Measurements from ENCODE around the gene CAV1. TPM values are rescaled to one million over a fixed set of nuclear protein-coding genes. Genes with fewer than 3 reads are reported as not detected.

CAV1 gene
- total and polyA plus RNA-seq, 2 of the 4 experiments (the other 2 are of a cell fraction): 1,592 to 1,808 TPM

DNA sequence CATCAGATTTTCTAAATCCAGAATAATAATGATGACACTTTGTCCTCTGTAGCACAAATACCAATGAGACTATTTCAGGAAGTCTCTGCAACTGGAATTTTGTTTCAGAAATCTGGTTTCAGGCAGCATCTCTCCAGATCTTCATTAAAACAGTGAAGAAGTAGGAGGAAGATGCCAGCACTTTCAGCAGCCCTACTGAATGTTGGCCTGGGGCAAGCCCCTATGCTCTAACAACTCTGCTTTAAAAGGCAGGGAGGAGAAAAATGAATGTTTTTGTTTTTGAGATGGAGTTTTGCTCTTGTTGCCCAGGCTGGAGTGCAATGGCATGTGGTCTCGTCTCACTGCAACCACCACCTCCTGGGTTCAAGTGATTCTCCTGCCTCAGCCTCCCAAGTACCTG is 7.2 kb upstream of the CAV1 start:
- ATAC-seq (ENCODE audit: low read depth) (no peak), DNase-seq (no peak)
- no peak overlapping the region for H3K4ac ChIP-seq (ENCODE audit: low read depth, low read length)
- peak overlapping the region; percentile 33; the same call in 1 of the 2 replicates for H3K14ac ChIP-seq (replicated peaks; ENCODE audit: low read depth, low read length)
- dilution Hi-C loops (cut with HindIII; ENCODE audit: low sequenced_read_pairs, unreplicated experiment) (loop anchor here (25.0 kb wide), 1 partner anchor 255 kb away; no protein-coding TSS in a partner anchor), intact Hi-C loops (cut with micrococcal nuclease) (no loop called here), in situ Hi-C loops (cut with MboI; ENCODE audit: low sequenced_read_pairs) (no loop called here)
- no peak overlapping the region for H4K91ac ChIP-seq (ENCODE audit: insufficient read depth, low read depth, low read length)
- H3K9ac ChIP-seq (ENCODE audit: low read depth, low read length): no peak overlapping the region
- TF ChIP-seq, protein P1, sequence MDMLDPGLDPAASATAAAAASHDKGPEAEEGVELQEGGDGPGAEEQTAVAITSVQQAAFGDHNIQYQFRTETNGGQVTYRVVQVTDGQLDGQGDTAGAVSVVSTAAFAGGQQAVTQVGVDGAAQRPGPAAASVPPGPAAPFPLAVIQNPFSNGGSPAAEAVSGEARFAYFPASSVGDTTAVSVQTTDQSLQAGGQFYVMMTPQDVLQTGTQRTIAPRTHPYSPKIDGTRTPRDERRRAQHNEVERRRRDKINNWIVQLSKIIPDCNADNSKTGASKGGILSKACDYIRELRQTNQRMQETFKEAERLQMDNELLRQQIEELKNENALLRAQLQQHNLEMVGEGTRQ (IDR thresholded peaks at IDR 0.05; ENCODE audit: low read depth, low read length): no peak
- no peak for TF ChIP-seq CHD1 (IDR thresholded peaks at IDR 0.05; ENCODE audit: low read depth, low read length)
- TF ChIP-seq, protein P2, sequence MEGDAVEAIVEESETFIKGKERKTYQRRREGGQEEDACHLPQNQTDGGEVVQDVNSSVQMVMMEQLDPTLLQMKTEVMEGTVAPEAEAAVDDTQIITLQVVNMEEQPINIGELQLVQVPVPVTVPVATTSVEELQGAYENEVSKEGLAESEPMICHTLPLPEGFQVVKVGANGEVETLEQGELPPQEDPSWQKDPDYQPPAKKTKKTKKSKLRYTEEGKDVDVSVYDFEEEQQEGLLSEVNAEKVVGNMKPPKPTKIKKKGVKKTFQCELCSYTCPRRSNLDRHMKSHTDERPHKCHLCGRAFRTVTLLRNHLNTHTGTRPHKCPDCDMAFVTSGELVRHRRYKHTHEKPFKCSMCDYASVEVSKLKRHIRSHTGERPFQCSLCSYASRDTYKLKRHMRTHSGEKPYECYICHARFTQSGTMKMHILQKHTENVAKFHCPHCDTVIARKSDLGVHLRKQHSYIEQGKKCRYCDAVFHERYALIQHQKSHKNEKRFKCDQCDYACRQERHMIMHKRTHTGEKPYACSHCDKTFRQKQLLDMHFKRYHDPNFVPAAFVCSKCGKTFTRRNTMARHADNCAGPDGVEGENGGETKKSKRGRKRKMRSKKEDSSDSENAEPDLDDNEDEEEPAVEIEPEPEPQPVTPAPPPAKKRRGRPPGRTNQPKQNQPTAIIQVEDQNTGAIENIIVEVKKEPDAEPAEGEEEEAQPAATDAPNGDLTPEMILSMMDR (conservative IDR thresholded peaks at IDR 0.05; ENCODE audit: low read depth, low read length): no peak
- TF ChIP-seq CEBPB (IDR thresholded peaks at IDR 0.05; ENCODE audit: low read depth, low read length): no peak
- TF ChIP-seq NFE2L2 (IDR thresholded peaks at IDR 0.05; ENCODE audit: low read depth, low read length): no peak
- TF ChIP-seq BHLHE40 (IDR thresholded peaks at IDR 0.05; ENCODE audit: low read depth, low read length): no peak
- no peak for TF ChIP-seq RAD21 (IDR thresholded peaks at IDR 0.05; ENCODE audit: low read length)
- TF ChIP-seq RCOR1 (IDR thresholded peaks at IDR 0.05; ENCODE audit: insufficient replicate concordance, low read length): no peak
- no peak for TF ChIP-seq SMC3 (IDR thresholded peaks at IDR 0.05; ENCODE audit: low read depth, low read length)
- TF ChIP-seq FOS (IDR thresholded peaks at IDR 0.05; ENCODE audit: low read depth, low read length): no peak
- no peak for TF ChIP-seq POLR2A (IDR thresholded peaks at IDR 0.05; ENCODE audit: low read depth, low read length)
- TF ChIP-seq RFX5 (IDR thresholded peaks at IDR 0.05; ENCODE audit: low read depth, low read length): no peak
- TF ChIP-seq, protein P3, sequence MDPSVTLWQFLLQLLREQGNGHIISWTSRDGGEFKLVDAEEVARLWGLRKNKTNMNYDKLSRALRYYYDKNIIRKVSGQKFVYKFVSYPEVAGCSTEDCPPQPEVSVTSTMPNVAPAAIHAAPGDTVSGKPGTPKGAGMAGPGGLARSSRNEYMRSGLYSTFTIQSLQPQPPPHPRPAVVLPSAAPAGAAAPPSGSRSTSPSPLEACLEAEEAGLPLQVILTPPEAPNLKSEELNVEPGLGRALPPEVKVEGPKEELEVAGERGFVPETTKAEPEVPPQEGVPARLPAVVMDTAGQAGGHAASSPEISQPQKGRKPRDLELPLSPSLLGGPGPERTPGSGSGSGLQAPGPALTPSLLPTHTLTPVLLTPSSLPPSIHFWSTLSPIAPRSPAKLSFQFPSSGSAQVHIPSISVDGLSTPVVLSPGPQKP (IDR thresholded peaks at IDR 0.05; ENCODE audit: borderline replicate concordance, low read depth, low read length): no peak
- no peak for TF ChIP-seq MAZ (IDR thresholded peaks at IDR 0.05; ENCODE audit: borderline replicate concordance, low read depth, low read length)
- TF ChIP-seq MAFK (IDR thresholded peaks at IDR 0.05; ENCODE audit: low read depth, low read length): no peak
- TF ChIP-seq MXI1 (IDR thresholded peaks at IDR 0.05; ENCODE audit: borderline replicate concordance, low read depth, low read length): no peak
- no peaks in the 10 kb centered on the region for H4K20me1 ChIP-seq (ENCODE audit: insufficient read depth, low read length)
- WGBS, 2 experiments (ENCODE audit: extremely low coverage in 2 of 2, insufficient read length in 1 of 2): no CpG with 5 or more reads among the region's 1 CpG
- no peak overlapping the region for H3K4me3 ChIP-seq (ENCODE audit: insufficient read depth, low read depth, low read length)
- H4K8ac ChIP-seq (ENCODE audit: low read depth in 2 of 2, low read length in 2 of 2): peak overlapping the region in 1 of 2 experiments; percentile 45; a peak in 2 of 4 replicates
- H3K23ac ChIP-seq (ENCODE audit: low read depth, low read length): no peak overlapping the region
- no peaks in the 10 kb centered on the region for H3K27me3 ChIP-seq (ENCODE audit: control insufficient read depth, insufficient read depth, low read length)
- no peaks in the 10 kb centered on the region for H3K36me3 ChIP-seq (ENCODE audit: control insufficient read depth, insufficient read depth, low read length)
- H2BK120ac ChIP-seq (ENCODE audit: low read depth, low read length): no peak overlapping the region
- H3K9me1 ChIP-seq (ENCODE audit: insufficient read depth, low read length): peaks cover 5% of the 10 kb centered on the region
- H3K79me1 ChIP-seq (ENCODE audit: low read depth in 1 of 2, low read length in 2 of 2): peaks cover 0 to 9% of the 10 kb centered on the region in 2 experiments; a peak in 2 of 4 replicates
- peak overlapping the region; percentile 74; the same call in 1 of the 2 replicates for H4K5ac ChIP-seq (ENCODE audit: low read depth, low read length)
- H3K9me3 ChIP-seq (ENCODE audit: control insufficient read depth, insufficient read depth, low read length): no peaks in the 10 kb centered on the region
- no TSS peak for BruUV-seq (replicated peaks)
- no peak overlapping the region for H3K27ac ChIP-seq (ENCODE audit: insufficient read depth, low read length)
- H3K18ac ChIP-seq (ENCODE audit: low read depth, low read length): peak overlapping the region; percentile 77; the same call in 1 of the 2 replicates
- no peak overlapping the region for H2BK20ac ChIP-seq (ENCODE audit: low read depth, low read length)
- CTCF ChIA-PET: no interaction called here
- H2AK9ac ChIP-seq (replicated peaks; ENCODE audit: low read depth, low read length, poor library complexity): no peak overlapping the region
- no peak overlapping the region for H3K56ac ChIP-seq (ENCODE audit: extremely low read depth, insufficient read depth, low read length)
- peaks cover 5% of the 10 kb centered on the region for H3K4me1 ChIP-seq (ENCODE audit: control insufficient read depth, insufficient read depth, low read length)
- H2AK5ac ChIP-seq (ENCODE audit: low read depth, low read length): no peak overlapping the region
- no peak overlapping the region for H2BK5ac ChIP-seq (ENCODE audit: low read depth, low read length, poor library complexity, severe bottlenecking)
- POLR2A ChIA-PET (ENCODE audit: unreplicated experiment): no interaction called here
- no peak overlapping the region for H3K4me2 ChIP-seq (ENCODE audit: low read depth, low read length)
- no peak overlapping the region for H2AFZ ChIP-seq (replicated peaks; ENCODE audit: low read length, poor library complexity)
- no peak overlapping the region for H2BK15ac ChIP-seq (ENCODE audit: low read depth, low read length)
